ENCODE results near the gene BASP1. TPM values are rescaled to one million over a fixed set of nuclear protein-coding genes. Genes with fewer than 3 reads are reported as not detected.

The BASP1 gene
- total RNA-seq, 1 experiment from 2014 or later, result 0.34 TPM

DNA sequence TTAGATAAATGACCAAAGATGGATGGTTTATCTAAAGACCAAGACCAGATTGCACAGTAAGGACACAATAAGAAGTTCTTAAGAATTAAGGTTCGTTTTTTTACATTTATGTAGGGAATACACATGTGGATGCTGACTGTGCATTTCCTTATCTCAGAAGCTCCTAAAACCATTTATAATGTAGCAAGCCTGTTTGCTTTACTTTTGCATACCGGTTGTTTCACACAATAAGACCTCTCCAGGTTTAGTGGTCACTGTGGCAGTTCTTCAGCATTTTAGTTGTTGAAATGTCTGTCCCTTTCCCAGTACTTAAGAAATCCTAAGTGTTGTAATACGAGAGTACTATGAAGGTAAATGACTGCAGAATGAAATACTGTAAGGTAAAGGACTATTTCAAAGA is 43.6 kb downstream of the BASP1 start:
- no TSS peak for BruUV-seq (replicated peaks)
- CTCF ChIA-PET, result no interaction called here

GRCh38 chr5:17265041-17265440 is 47.6 kb downstream of the BASP1 start:
- ATAC-seq (no peak), DNase-seq (ENCODE audit: low read depth, low spot score) (no peak)
- Histone ChIP-seq H3K36me3 (ENCODE audit: control insufficient read depth in 1 of 2, insufficient read depth in 2 of 2, low read length in 2 of 2) (no peaks in the 10 kb centered on the region), H3K9me2 (ENCODE audit: insufficient read depth) (no peaks in the 10 kb centered on the region), H3K27ac (ENCODE audit: low read depth, low read length) (no peak overlapping the region), H3K4me2 (ENCODE audit: low read length) (no peak overlapping the region), H3K9ac (ENCODE audit: low read length) (no peak overlapping the region), H3K4me1 (ENCODE audit: control insufficient read depth in 1 of 2, insufficient read depth in 2 of 2, low read length in 2 of 2) (no peaks in the 10 kb centered on the region), H2AFZ (ENCODE audit: low read depth, low read length, poor library complexity, severe bottlenecking) (no peak overlapping the region), H3K79me2 (ENCODE audit: insufficient read depth, low read length) (no peaks in the 10 kb centered on the region), H3K4me3 (replicated peaks in 1 of 2; ENCODE audit: low read depth in 1 of 2, low read length in 2 of 2) (no peak overlapping the region), H4K20me1 (ENCODE audit: insufficient read depth) (no peaks in the 10 kb centered on the region), H3K27me3 (ENCODE audit: insufficient read depth, low read length) (peaks cover 6% of the 10 kb centered on the region; the same call in 1 of the 2 replicates), H3K9me3 (ENCODE audit: control insufficient read depth in 1 of 2, insufficient read depth in 1 of 2, low read depth in 1 of 2, low read length in 2 of 2) (no peaks in the 10 kb centered on the region)
- POLR2A ChIA-PET, result no interaction called here
- CTCF ChIA-PET, result no interaction called here
- BruUV-seq (replicated peaks), result no TSS peak
- RAD21 ChIA-PET (ENCODE audit: low non-redundant PET in 1 of 2, low total read pairs in 2 of 2, uncharacterized antibody in 2 of 2, unreplicated experiment in 2 of 2), result no interaction called here
- TF ChIP-seq JUND (IDR thresholded peaks at IDR 0.05) (no peak), YY1 (IDR thresholded peaks at IDR 0.05; ENCODE audit: extremely low read depth, insufficient replicate concordance, low read depth, low read length) (no peak), EZH2 (IDR thresholded peaks at IDR 0.05) (no peak), SP1 (IDR thresholded peaks at IDR 0.05; ENCODE audit: low read depth) (no peak), ATF3 (IDR thresholded peaks at IDR 0.05) (no peak), ZFX (IDR thresholded peaks at IDR 0.05) (no peak)
- TF ChIP-seq, protein P1, sequence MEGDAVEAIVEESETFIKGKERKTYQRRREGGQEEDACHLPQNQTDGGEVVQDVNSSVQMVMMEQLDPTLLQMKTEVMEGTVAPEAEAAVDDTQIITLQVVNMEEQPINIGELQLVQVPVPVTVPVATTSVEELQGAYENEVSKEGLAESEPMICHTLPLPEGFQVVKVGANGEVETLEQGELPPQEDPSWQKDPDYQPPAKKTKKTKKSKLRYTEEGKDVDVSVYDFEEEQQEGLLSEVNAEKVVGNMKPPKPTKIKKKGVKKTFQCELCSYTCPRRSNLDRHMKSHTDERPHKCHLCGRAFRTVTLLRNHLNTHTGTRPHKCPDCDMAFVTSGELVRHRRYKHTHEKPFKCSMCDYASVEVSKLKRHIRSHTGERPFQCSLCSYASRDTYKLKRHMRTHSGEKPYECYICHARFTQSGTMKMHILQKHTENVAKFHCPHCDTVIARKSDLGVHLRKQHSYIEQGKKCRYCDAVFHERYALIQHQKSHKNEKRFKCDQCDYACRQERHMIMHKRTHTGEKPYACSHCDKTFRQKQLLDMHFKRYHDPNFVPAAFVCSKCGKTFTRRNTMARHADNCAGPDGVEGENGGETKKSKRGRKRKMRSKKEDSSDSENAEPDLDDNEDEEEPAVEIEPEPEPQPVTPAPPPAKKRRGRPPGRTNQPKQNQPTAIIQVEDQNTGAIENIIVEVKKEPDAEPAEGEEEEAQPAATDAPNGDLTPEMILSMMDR (IDR thresholded peaks at IDR 0.05 in 2 of 3, conservative IDR thresholded peaks at IDR 0.05 in 1 of 3; ENCODE audit: borderline replicate concordance in 1 of 3, insufficient read depth in 1 of 3, low read depth in 2 of 3, low read length in 2 of 3), result no peak
- TF ChIP-seq, protein P2, sequence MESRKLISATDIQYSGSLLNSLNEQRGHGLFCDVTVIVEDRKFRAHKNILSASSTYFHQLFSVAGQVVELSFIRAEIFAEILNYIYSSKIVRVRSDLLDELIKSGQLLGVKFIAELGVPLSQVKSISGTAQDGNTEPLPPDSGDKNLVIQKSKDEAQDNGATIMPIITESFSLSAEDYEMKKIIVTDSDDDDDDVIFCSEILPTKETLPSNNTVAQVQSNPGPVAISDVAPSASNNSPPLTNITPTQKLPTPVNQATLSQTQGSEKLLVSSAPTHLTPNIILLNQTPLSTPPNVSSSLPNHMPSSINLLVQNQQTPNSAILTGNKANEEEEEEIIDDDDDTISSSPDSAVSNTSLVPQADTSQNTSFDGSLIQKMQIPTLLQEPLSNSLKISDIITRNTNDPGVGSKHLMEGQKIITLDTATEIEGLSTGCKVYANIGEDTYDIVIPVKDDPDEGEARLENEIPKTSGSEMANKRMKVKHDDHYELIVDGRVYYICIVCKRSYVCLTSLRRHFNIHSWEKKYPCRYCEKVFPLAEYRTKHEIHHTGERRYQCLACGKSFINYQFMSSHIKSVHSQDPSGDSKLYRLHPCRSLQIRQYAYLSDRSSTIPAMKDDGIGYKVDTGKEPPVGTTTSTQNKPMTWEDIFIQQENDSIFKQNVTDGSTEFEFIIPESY (IDR thresholded peaks at IDR 0.05; ENCODE audit: extremely low read depth, insufficient replicate concordance, low read length), result no peak
- intact Hi-C loops (cut with micrococcal nuclease), result no loop called here

More for the DNA sequence above, 43.6 kb downstream of the BASP1 start:
- DNase-seq (ENCODE audit: low read depth, low spot score) (no peak), ATAC-seq (no peak)
- ChIA-PET RAD21 (ENCODE audit: low non-redundant PET in 1 of 2, low total read pairs in 2 of 2, uncharacterized antibody in 2 of 2, unreplicated experiment in 2 of 2) (no interaction called here), POLR2A (no interaction called here)
- H3K79me2 ChIP-seq (ENCODE audit: insufficient read depth, low read length), result no peaks in the 10 kb centered on the region
- H3K9me2 ChIP-seq (ENCODE audit: insufficient read depth), result no peaks in the 10 kb centered on the region
- H2AFZ ChIP-seq (ENCODE audit: low read depth, low read length, poor library complexity, severe bottlenecking), result no peak overlapping the region
- H4K20me1 ChIP-seq (ENCODE audit: insufficient read depth), result no peaks in the 10 kb centered on the region
- TF ChIP-seq ZNF274 (IDR thresholded peaks at IDR 0.05; ENCODE audit: low read depth, low read length) (no peak), CEBPB (IDR thresholded peaks at IDR 0.05; ENCODE audit: low read depth) (no peak), SIN3A (IDR thresholded peaks at IDR 0.05; ENCODE audit: low read depth) (no peak), FOSL1 (IDR thresholded peaks at IDR 0.05; ENCODE audit: low read depth) (no peak)
- TF ChIP-seq, protein P1 (IDR thresholded peaks at IDR 0.05 in 2 of 3, conservative IDR thresholded peaks at IDR 0.05 in 1 of 3; ENCODE audit: borderline replicate concordance in 1 of 3, insufficient read depth in 1 of 3, low read depth in 2 of 3, low read length in 2 of 3), result no peak
- TF ChIP-seq, protein P3, sequence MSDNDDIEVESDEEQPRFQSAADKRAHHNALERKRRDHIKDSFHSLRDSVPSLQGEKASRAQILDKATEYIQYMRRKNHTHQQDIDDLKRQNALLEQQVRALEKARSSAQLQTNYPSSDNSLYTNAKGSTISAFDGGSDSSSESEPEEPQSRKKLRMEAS (IDR thresholded peaks at IDR 0.05), result no peak
- no peak overlapping the region for H3K27ac ChIP-seq (ENCODE audit: low read depth, low read length)
- no peaks in the 10 kb centered on the region for H3K9me3 ChIP-seq (ENCODE audit: control insufficient read depth in 1 of 2, insufficient read depth in 1 of 2, low read depth in 1 of 2, low read length in 2 of 2)
- no peaks in the 10 kb centered on the region for H3K4me1 ChIP-seq (ENCODE audit: control insufficient read depth in 1 of 2, insufficient read depth in 2 of 2, low read length in 2 of 2)
- H3K4me2 ChIP-seq (ENCODE audit: low read length), result no peak overlapping the region
- H3K4me3 ChIP-seq (replicated peaks in 1 of 2; ENCODE audit: low read depth in 1 of 2, low read length in 2 of 2), result no peak overlapping the region
- intact Hi-C loops (cut with micrococcal nuclease), result no loop called here
- no peak overlapping the region for H3K9ac ChIP-seq (ENCODE audit: low read length)
- peaks cover 13% of the 10 kb centered on the region for H3K27me3 ChIP-seq (ENCODE audit: insufficient read depth, low read length)
- no peaks in the 10 kb centered on the region for H3K36me3 ChIP-seq (ENCODE audit: control insufficient read depth in 1 of 2, insufficient read depth in 2 of 2, low read length in 2 of 2)
